ENCODE measurements around the gene UBC.
A peak's percentile ranks its signal among the peaks of the same experiment; 100 is the strongest.

Gene UBC

DNA sequence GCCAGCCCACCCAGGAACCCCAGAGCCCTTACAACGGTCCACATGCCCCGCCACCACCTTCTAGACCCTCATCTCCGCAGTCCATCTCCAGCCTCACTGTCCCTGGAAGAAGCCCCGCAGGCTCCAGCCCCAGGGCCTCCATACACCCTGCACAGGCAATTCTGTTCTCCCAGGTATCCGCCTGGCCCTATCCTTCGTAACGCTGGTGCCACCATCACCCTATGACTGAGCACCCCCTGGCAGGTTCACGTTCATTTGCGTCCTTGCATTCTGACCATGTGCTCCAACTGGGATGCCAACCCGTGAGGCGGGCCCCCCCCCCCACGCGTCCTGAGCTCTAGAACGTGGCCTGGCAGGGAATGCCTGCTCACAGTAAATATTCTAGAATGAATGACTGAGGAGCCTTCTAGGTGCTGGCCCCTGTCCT is 50.1 kb downstream of the UBC start:
- DNase-seq (ENCODE audit: low spot score), result no peak

DNA sequence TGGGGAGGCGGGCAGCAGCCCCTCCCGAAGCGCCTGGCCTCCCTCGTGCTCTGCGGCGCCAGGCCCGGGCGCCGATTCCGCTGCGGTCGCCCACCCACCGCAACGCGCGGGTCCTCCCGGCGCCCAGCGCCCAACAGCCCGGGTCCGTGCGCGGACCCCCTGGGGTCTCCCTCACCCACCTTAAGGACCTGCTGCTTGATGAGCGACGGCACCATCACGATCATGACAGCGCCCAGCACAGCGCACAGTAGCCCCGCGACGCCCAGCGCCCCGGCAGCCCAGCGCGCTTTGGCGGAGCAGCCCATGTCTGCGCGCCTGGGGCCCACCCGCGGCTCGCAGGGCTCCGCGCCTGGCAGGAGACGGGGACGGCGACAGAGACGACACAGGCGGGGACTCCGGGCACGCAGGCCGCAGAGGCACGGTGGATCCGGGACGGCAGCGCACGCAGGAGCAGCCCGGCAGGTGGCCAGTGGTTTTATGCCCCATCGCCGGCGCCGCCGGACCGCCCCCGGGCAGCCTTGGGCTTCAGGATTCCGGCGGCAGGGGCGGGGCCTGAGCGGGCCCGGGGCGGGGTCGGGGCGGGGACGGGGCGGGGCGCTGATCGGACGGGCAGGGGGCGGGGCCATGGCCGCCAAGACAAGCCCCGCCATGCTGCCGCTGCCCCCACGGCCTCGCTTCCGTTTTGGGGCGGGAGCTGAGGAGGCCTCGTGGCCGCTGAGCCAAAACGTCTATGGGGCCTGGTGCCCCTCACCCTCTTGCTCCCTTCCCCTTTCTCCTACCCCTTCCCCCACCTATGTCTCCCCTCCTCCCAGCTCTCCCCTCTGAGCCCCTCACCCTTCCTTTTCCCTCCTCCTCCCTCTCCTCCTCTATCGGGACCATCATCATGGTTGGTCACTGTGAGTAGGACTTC is 50.8 kb downstream of the UBC start, which contains the start of gene SCARB1:
SCARB1 (minus strand) TSS at position 449 of the 910 bp plus-strand sequence; CDS start at position 305, 144 bp downstream.
- DNase-seq (ENCODE audit: low spot score), result peak; percentile 99

DNA sequence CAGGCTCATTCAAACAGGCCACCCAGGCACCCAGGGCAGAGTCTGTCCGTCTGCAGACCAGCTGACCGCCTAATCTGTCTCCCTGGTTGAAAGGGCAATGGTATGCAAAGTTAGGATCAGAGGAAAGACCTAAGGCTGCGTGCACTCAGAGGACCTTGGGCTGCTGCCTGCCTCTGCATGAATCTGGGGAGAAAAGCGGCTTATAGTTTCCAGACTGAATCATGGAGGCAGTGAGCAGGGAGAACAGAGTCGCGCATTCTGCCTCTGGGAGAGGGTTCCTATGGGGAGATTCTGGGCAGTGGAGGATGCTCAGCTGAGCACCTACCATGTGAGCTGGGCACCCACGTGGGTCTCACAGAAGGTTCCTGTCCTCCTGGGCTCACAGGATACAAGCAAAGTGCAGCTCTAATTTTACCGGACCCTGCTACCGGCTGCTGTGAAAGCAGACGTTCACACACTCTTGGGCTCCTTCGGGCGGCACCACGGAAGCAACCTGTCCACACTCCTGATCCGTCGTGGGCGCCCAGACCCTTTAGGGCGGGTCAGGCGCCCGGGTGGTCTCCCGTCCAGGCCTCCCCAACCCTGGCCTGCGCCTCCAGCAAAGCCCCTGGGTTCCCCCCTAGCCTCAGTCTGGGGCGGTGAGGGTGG is 51.6 kb downstream of the UBC start:
- no peak for DNase-seq (ENCODE audit: low spot score)

DNA sequence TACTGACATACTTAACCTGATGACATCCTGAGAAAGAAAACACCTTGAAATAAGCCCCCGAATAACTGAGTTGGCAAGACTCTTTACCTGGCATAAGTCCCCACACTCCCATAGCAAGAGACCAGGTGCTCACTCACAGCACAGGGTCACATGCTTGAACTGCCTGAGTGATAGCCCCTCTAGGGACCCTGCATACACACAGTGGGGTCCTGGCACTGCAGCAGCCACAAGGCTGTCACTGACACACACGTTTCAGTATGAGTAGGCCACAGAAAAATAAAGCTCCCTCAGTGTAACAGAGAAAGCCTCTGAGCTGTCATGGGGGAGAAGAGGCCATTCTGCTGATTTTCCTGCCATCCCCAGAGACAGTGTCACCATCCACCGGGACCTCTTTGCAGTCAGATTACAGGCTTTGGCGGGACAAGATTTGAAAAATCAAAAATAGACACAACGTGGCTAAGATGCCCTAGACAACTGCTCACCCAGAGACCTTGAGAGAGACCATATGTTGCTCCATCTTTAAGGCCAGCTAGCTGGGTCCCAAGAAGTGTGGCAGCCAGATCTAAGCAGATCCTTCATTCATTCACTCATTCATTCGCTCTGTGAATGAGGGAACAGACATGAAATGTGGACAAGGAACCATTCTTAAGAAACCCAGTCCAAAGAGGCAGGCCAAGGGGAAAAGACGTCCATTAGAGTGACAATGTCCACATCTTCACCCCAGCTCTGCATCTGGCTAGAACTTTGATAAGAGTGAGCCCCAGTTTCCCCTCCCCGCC is 52.4 kb downstream of the UBC start:
- DNase-seq (ENCODE audit: low spot score), result no peak

Data from iPS-NIHi11 (cell line).